C4-2B (cell line): ENCODE results near the gene CORO1C.

ENCODE experiments used
- ZFX ChIP-seq: fragments of 450-650 bp; IDR thresholded peaks from 2 replicates; pipeline ENCODE4 v1.6.1; 2017
- TF ChIP-seq, protein P1 (sequence below): fragments of 450-650 bp; conservative IDR thresholded peaks from 2 replicates; pipeline ENCODE4 v1.5.1; 2017; ENCODE audit warnings: mild to moderate bottlenecking

DNA sequence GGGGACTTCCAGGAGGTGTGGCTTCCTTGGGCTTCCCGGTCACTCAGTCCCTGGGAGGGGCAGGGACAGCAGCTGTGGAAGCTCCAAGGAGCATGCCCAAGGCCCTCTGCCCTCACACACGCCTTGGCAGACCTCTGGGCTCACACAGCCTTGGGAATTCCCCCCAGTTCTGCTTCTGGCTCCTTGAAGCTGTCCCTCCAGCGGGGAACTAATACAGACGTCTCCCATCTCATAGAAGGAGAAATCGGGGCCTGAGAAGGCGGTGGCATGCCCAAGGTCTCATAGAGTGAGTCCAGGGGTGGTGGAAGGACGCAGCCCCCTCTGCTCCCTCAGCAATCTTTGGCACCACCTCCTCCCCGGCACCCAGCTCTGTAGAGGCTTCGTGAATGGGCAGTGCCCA, 117.8 kb downstream of the CORO1C start:
- TF ChIP-seq, protein P1, sequence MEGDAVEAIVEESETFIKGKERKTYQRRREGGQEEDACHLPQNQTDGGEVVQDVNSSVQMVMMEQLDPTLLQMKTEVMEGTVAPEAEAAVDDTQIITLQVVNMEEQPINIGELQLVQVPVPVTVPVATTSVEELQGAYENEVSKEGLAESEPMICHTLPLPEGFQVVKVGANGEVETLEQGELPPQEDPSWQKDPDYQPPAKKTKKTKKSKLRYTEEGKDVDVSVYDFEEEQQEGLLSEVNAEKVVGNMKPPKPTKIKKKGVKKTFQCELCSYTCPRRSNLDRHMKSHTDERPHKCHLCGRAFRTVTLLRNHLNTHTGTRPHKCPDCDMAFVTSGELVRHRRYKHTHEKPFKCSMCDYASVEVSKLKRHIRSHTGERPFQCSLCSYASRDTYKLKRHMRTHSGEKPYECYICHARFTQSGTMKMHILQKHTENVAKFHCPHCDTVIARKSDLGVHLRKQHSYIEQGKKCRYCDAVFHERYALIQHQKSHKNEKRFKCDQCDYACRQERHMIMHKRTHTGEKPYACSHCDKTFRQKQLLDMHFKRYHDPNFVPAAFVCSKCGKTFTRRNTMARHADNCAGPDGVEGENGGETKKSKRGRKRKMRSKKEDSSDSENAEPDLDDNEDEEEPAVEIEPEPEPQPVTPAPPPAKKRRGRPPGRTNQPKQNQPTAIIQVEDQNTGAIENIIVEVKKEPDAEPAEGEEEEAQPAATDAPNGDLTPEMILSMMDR = no peak
- TF ChIP-seq ZFX = no peak
